HepG2 (cell line): ENCODE measurements around the gene LIMCH1. TPM values are rescaled to one million over a fixed set of nuclear protein-coding genes. Genes with fewer than 3 reads are reported as not detected.

Source experiments
- ATAC-seq: fragments of 200-7000 bp; cut with Tn5 transposase; 3 replicates; pipeline ENCODE4 v1.9.1; 2020; ENCODE audit warnings: mild to moderate bottlenecking, moderate library complexity
- BruUV-seq: library from RNA; stranded (reverse); fragments of 400-500 nt; replicated peaks from 2 replicates; lab custom pipeline; 2021; lab: Mats Ljungman, UMichigan
- CTCF ChIA-PET: fragments of 300-600 bp; formaldehyde crosslinking; extraction: SDS; loops from one replicate; lab custom pipeline; 2021; ENCODE audit warnings: low total read pairs, inconsistent platforms, low intra/inter-chr PET ratio; lab: Yijun Ruan, JAX
- POLR2A ChIA-PET: fragments of 350-600 bp; sonication (Branson Sonifier 250); formaldehyde crosslinking; loops from one replicate; lab custom pipeline; 2020; ENCODE audit warnings: antibody characterized with exemption, inconsistent platforms; lab: Yijun Ruan, JAX
- DNase-seq: peaks from one replicate; pipeline ENCODE4 v3.0.0-alpha.2; 2015; ENCODE audit warnings: low spot score
- FAIRE-seq: peaks from 3 replicates; lab custom pipeline; 2011; peaks lifted over from hg19 to GRCh38; lab: Jason Lieb, UNC
- H2AFZ ChIP-seq: one replicate; pipeline ENCODE4 v1.6.1; 2011; ENCODE audit warnings: low read length, inconsistent platforms
- H3K27ac ChIP-seq: fragments of 300-600 bp; 3 replicates; pipeline ENCODE4 v1.8.0; 2011; ENCODE audit warnings: mixed run types, mild to moderate bottlenecking, mixed read lengths, low read length, inconsistent platforms; ENCODE audit not compliant: insufficient read depth; ENCODE audit errors: extremely low read length
- H3K27me3 ChIP-seq, 2 experiments: fragments of 200-600 bp in 1 of 2; 2 replicates in 1 of 2; 3 replicates in 1 of 2; pipeline versions ENCODE4 v1.6.0 to v1.8.0; 2011; ENCODE audit warnings: low read length in 2 of 2, mild to moderate bottlenecking in 2 of 2, moderate library complexity in 2 of 2, inconsistent platforms in 1 of 2; ENCODE audit not compliant: insufficient read depth in 2 of 2, control insufficient read depth in 1 of 2
- H3K36me3 ChIP-seq, 2 experiments: fragments of 200-600 bp in 1 of 2; replicated peaks in 1 of 2; 2 replicates in 1 of 2; 3 replicates in 1 of 2; pipeline versions ENCODE4 v1.5.1 to v1.8.0; 2011; ENCODE audit warnings: low read length in 2 of 2, inconsistent platforms in 1 of 2; ENCODE audit not compliant: insufficient read depth in 2 of 2, control insufficient read depth in 1 of 2
- H3K4me1 ChIP-seq: 2 replicates; pipeline ENCODE4 v1.5.1; 2012; ENCODE audit warnings: low read length, inconsistent platforms; ENCODE audit not compliant: insufficient read depth
- H3K4me2 ChIP-seq: 2 replicates; pipeline ENCODE4 v1.6.0; 2011; ENCODE audit warnings: low read depth, low read length, inconsistent platforms
- H3K4me3 ChIP-seq, 3 experiments: fragments of 200-600 bp in 1 of 3; sonication (generic), shearing (Covaris generic) in 1 of 3; replicated peaks in 1 of 3; 2 replicates each; pipeline ENCODE4 v1.5.1; 2011 to 2016; ENCODE audit warnings: low read length in 3 of 3, inconsistent platforms in 2 of 3, low read depth in 2 of 3, mild to moderate bottlenecking in 2 of 3, control low read depth in 1 of 3, mixed read lengths in 1 of 3; ENCODE audit not compliant: insufficient read depth in 1 of 3
- H3K79me2 ChIP-seq: one replicate; pipeline ENCODE4 v1.6.1; 2011; ENCODE audit warnings: low read length, inconsistent platforms; ENCODE audit not compliant: insufficient read depth
- H3K9ac ChIP-seq: 2 replicates; pipeline ENCODE4 v1.6.0; 2011; ENCODE audit warnings: mild to moderate bottlenecking, low read depth, low read length, inconsistent platforms; ENCODE audit not compliant: insufficient read depth
- H3K9me3 ChIP-seq: 2 replicates; pipeline ENCODE4 v1.5.1; 2012; ENCODE audit warnings: mild to moderate bottlenecking, low read length
- H4K20me1 ChIP-seq: 2 replicates; pipeline ENCODE4 v1.6.0; 2011; ENCODE audit warnings: inconsistent platforms, mild to moderate bottlenecking, low read length, moderate library complexity; ENCODE audit not compliant: insufficient read depth
- ASH2L ChIP-seq: fragments of 300-600, 200-600 bp; sonication (generic); IDR thresholded peaks from 2 replicates; pipeline ENCODE4 v1.7.0; 2017; ENCODE audit warnings: low read depth, mild to moderate bottlenecking, moderate library complexity, mixed read lengths, low read length; ENCODE audit not compliant: insufficient read length
- ETV5 ChIP-seq: IDR thresholded peaks from 2 replicates; pipeline ENCODE4 v1.6.1; 2018; ENCODE audit warnings: missing biosample characterization, missing genetic modification reagents, inconsistent platforms, borderline replicate concordance
- MYPOP ChIP-seq: sonication (generic); formaldehyde crosslinking; IDR thresholded peaks from 2 replicates; pipeline ENCODE4 v1.8.1; 2023; ENCODE audit warnings: mild to moderate bottlenecking, moderate library complexity, missing genetic modification reagents
- NR2C2 ChIP-seq: sonication (generic); formaldehyde crosslinking; IDR thresholded peaks from 2 replicates; pipeline ENCODE4 v1.4.0; 2020; ENCODE audit warnings: missing genetic modification reagents, mild to moderate bottlenecking, moderate library complexity, borderline replicate concordance
- UBTF ChIP-seq: sonication (generic); formaldehyde crosslinking; IDR thresholded peaks from 2 replicates; pipeline ENCODE4 v1.4.0; 2020; ENCODE audit warnings: mild to moderate bottlenecking, missing genetic modification reagents
- ZNF749 ChIP-seq: sonication (generic); formaldehyde crosslinking; IDR thresholded peaks from 2 replicates; pipeline ENCODE4 v1.8.0; 2022; ENCODE audit warnings: mild to moderate bottlenecking, missing genetic modification reagents, moderate library complexity, borderline replicate concordance
- WGBS: methylation state at CpG from one replicate; pipeline ENCODE4 v1.1.6; 2017; ENCODE audit warnings: low lambda C conversion rate; 5-methylcytosine and 5-hydroxymethylcytosine counted together
- in situ Hi-C: cut with HindIII; loops from 2 replicates; pipeline ENCODE4 v1.10.0; 2017; ENCODE audit warnings: low pct_unique_long_range_greater_than_20kb; ENCODE audit not compliant: extremely low pct_ligation_motif_present
- intact Hi-C: fragments of 100-400 bp; cut with micrococcal nuclease; formaldehyde crosslinking; loops from one replicate; pipeline ENCODE4 v1.10.0; 2022; ENCODE audit not compliant: unreplicated experiment
- polyA plus RNA-seq, 8 experiments: library from polyadenylated mRNA; depleted of rRNA in 3 of 8; stranded (reverse) in 7 of 8; unstranded in 1 of 8; fragments of >200 nt; fragmentation: Illumina TruSeq in 4 of 8; extraction: Trizol in 4 of 8; gene quantifications; 2 replicates each; pipeline versions ENCODE4 v1.2.1 to v1.2.3, GENCODE V29; 2011 to 2016; ENCODE audit warnings: low read depth in 4 of 8, missing spikeins in 1 of 8, mixed read lengths in 1 of 8; ENCODE audit not compliant: insufficient read depth in 1 of 8
- total RNA-seq, 5 experiments: library from RNA; depleted of rRNA; stranded (reverse); fragments of >200 nt; fragmentation: Illumina TruSeq; extraction: Trizol; gene quantifications; 2 replicates each; pipeline ENCODE4 v1.2.3, GENCODE V29; 2016; ENCODE audit warnings: low read depth in 1 of 5

The LIMCH1 gene
- total and polyA plus RNA-seq, 2 of the 13 experiments (the other 11 are each of a cell fraction or from before 2014, with no cell fraction given), result 0.04 TPM; not detected in 1

- no peak overlapping the region for H3K4me2 ChIP-seq
- H4K20me1 ChIP-seq, result no peaks in the 10 kb centered on the region
- H3K27ac ChIP-seq, result no peak overlapping the region
- ATAC-seq (no peak), DNase-seq (no peak), FAIRE-seq (no peak)
- H3K27me3 ChIP-seq, result peaks cover 0 to 6% of the 10 kb centered on the region in 2 experiments; a peak in 2 of 5 replicates
- ChIA-PET CTCF (no interaction called here), POLR2A (no interaction called here)
- no peak overlapping the region for H2AFZ ChIP-seq
- no peaks in the 10 kb centered on the region for H3K36me3 ChIP-seq
- intact Hi-C loops, result no loop called here
- H3K79me2 ChIP-seq, result no peaks in the 10 kb centered on the region
- no peak overlapping the region for H3K4me3 ChIP-seq
- no peaks in the 10 kb centered on the region for H3K9me3 ChIP-seq
- H3K9ac ChIP-seq, result no peak overlapping the region
- TF ChIP-seq ZNF749 (CRISPR knock-in tag) (no peak), ASH2L (no peak), MYPOP (CRISPR knock-in tag) (no peak), ETV5 (CRISPR knock-in tag) (no peak), UBTF (CRISPR knock-in tag) (no peak), NR2C2 (no peak)
- in situ Hi-C loops, result loop anchor here (25.0 kb wide), 1 partner anchor 833 kb away; no protein-coding TSS in a partner anchor
- BruUV-seq, result no TSS peak
- no peaks in the 10 kb centered on the region for H3K4me1 ChIP-seq
- WGBS, result 23% methylated on average over 2 of the region's 2 CpGs
Measured at GRCh38 chr4:41678951-41679350, 141.0 kb downstream of the LIMCH1 start.
